Endothelial cell of umbilical vein (primary cell): ENCODE results near the gene ULBP2. TPM values are rescaled to one million over a fixed set of nuclear protein-coding genes. Genes with fewer than 3 reads are reported as not detected.
A peak's percentile ranks its signal among the peaks of the same experiment; 100 is the strongest.

ENCODE experiments used
- BruUV-seq: library from RNA; stranded (reverse); fragments of 400-500 nt; replicated peaks from 2 replicates; lab custom pipeline; 2021; lab: Mats Ljungman, UMichigan
- CTCF ChIA-PET: fragments of 300-600, 350-600 bp; sonication (Branson Sonifier 250); formaldehyde crosslinking; loops from one replicate; lab custom pipeline; 2021; ENCODE audit warnings: antibody characterized with exemption, inconsistent platforms; lab: Charles Lee
- POLR2A ChIA-PET: fragments of 300-600, 350-600 bp; sonication (Branson Sonifier 250); formaldehyde crosslinking; loops from one replicate; lab custom pipeline; 2021; ENCODE audit warnings: antibody characterized with exemption, inconsistent platforms; lab: Charles Lee
- DNase-seq: peaks from one replicate; pipeline ENCODE4 v3.0.0-alpha.2; 2011; ENCODE audit warnings: low read depth, low spot score
- FAIRE-seq: peaks from 2 replicates; lab custom pipeline; 2011; peaks lifted over from hg19 to GRCh38; lab: Jason Lieb, UNC
- H2AFZ ChIP-seq: 2 replicates; pipeline ENCODE4 v1.6.0; 2012; ENCODE audit warnings: low read depth, low read length, control low read depth, inconsistent platforms
- H3K27ac ChIP-seq: 2 replicates; pipeline ENCODE4 v1.5.1; 2011; ENCODE audit warnings: low read depth, mild to moderate bottlenecking, control low read depth, low read length, moderate library complexity; ENCODE audit not compliant: insufficient read depth
- H3K27me3 ChIP-seq, 2 experiments: 2 replicates each; pipeline versions ENCODE4 v1.6.0 to v1.6.1; 2011; ENCODE audit warnings: low read length in 2 of 2, mixed read lengths in 1 of 2; ENCODE audit not compliant: control insufficient read depth in 2 of 2, insufficient read depth in 2 of 2
- H3K36me3 ChIP-seq, 2 experiments: 2 replicates in 1 of 2; 3 replicates in 1 of 2; pipeline ENCODE4 v1.5.1; 2011; ENCODE audit warnings: low read length in 2 of 2, mild to moderate bottlenecking in 1 of 2, moderate library complexity in 1 of 2; ENCODE audit not compliant: control insufficient read depth in 2 of 2, insufficient read depth in 2 of 2; ENCODE audit errors: extremely low read depth in 1 of 2
- H3K4me1 ChIP-seq: 3 replicates; pipeline ENCODE4 v1.5.1; 2011; ENCODE audit warnings: mild to moderate bottlenecking, low read length; ENCODE audit not compliant: control insufficient read depth, insufficient read depth; ENCODE audit errors: extremely low read depth
- H3K4me2 ChIP-seq: 2 replicates; pipeline ENCODE4 v1.6.1; 2011; ENCODE audit warnings: low read length, control low read depth, mixed read lengths; ENCODE audit not compliant: insufficient read depth
- H3K4me3 ChIP-seq, 3 experiments: fragments of 200-600 bp in 1 of 3; sonication (generic), shearing (Covaris generic) in 1 of 3; replicated peaks in 1 of 3; 2 replicates each; pipeline ENCODE4 v1.5.1; 2011 to 2016; ENCODE audit warnings: control low read depth in 3 of 3, low read length in 3 of 3, mild to moderate bottlenecking in 2 of 3, inconsistent platforms in 1 of 3, low read depth in 1 of 3, moderate library complexity in 1 of 3; ENCODE audit not compliant: insufficient read depth in 1 of 3
- H3K79me2 ChIP-seq: 2 replicates; pipeline ENCODE4 v1.6.0; 2012; ENCODE audit warnings: low read length, inconsistent platforms; ENCODE audit not compliant: control insufficient read depth, insufficient read depth
- H3K9ac ChIP-seq: replicated peaks from 2 replicates; pipeline ENCODE3; 2011; ENCODE audit warnings: low read length, control low read depth; ENCODE audit not compliant: insufficient read depth; ENCODE audit errors: extremely low read depth
- H3K9me1 ChIP-seq: replicated peaks from 3 replicates; pipeline ENCODE4 v1.6.0; 2011; ENCODE audit warnings: mild to moderate bottlenecking, low read length; ENCODE audit not compliant: control insufficient read depth, insufficient read depth; ENCODE audit errors: extremely low read depth
- H3K9me3 ChIP-seq: replicated peaks from 2 replicates; pipeline ENCODE4 v1.5.1; 2012; ENCODE audit warnings: low read length, inconsistent platforms; ENCODE audit not compliant: control insufficient read depth, insufficient read depth
- H4K20me1 ChIP-seq: replicated peaks from 2 replicates; pipeline ENCODE3; 2011; ENCODE audit warnings: mild to moderate bottlenecking, low read length; ENCODE audit not compliant: control insufficient read depth, insufficient read depth; ENCODE audit errors: extremely low read depth
- CTCF ChIP-seq, 2 donors: IDR thresholded peaks; 1 replicate in 1 of 2; 2 replicates in 1 of 2; pipeline ENCODE4 v1.5.1; 2011; ENCODE audit warnings: low read length in 2 of 2, mild to moderate bottlenecking in 2 of 2, moderate library complexity in 2 of 2, control low read depth in 1 of 2, inconsistent platforms in 1 of 2, low read depth in 1 of 2; ENCODE audit not compliant: insufficient read depth in 1 of 2; ENCODE audit errors: extremely low read depth in 1 of 2
- EZH2 ChIP-seq: IDR thresholded peaks from 2 replicates; pipeline ENCODE4 v1.6.1; 2012; ENCODE audit warnings: borderline replicate concordance, low read depth, mild to moderate bottlenecking, moderate library complexity, low read length, inconsistent platforms; ENCODE audit not compliant: severe bottlenecking
- FOS ChIP-seq: IDR thresholded peaks from 2 replicates; pipeline ENCODE4 v1.6.1; 2011; ENCODE audit warnings: mild to moderate bottlenecking, low read length, moderate library complexity, borderline replicate concordance; ENCODE audit not compliant: insufficient read depth
- GATA2 ChIP-seq: IDR thresholded peaks from 2 replicates; pipeline ENCODE4 v1.7.0; 2011; ENCODE audit warnings: low read depth, mild to moderate bottlenecking, moderate library complexity, mixed read lengths, low read length; ENCODE audit not compliant: insufficient read length, insufficient read depth
- JUN ChIP-seq: IDR thresholded peaks from 2 replicates; pipeline ENCODE4 v1.6.1; 2011; ENCODE audit warnings: borderline replicate concordance, low read depth; ENCODE audit not compliant: insufficient read length, insufficient read depth
- MYC ChIP-seq: IDR thresholded peaks from one replicate; pipeline ENCODE4 v1.6.1; 2011; ENCODE audit warnings: mild to moderate bottlenecking, low read depth, low read length
- POLR2A ChIP-seq: IDR thresholded peaks from 2 replicates; pipeline ENCODE4 v1.6.1; 2012; ENCODE audit warnings: low read depth, mild to moderate bottlenecking, control low read depth, low read length
- POLR2AphosphoS5 ChIP-seq: IDR thresholded peaks from 2 replicates; pipeline ENCODE4 v1.6.1; 2012; ENCODE audit warnings: low read depth, mild to moderate bottlenecking, control low read depth, low read length, moderate library complexity; ENCODE audit not compliant: insufficient read depth
- dilution Hi-C: fragments of 300-500 bp; cut with MboI; formaldehyde crosslinking; loops from one replicate; pipeline ENCODE4 v1.15.0; 2019; ENCODE audit warnings: low sequenced_read_pairs; ENCODE audit not compliant: extremely low pct_ligation_motif_present
- intact Hi-C: fragments of 100-400 bp; cut with micrococcal nuclease; formaldehyde crosslinking; loops from one replicate; pipeline ENCODE4 v1.10.0; 2022
- polyA plus RNA-seq, 4 experiments: library from polyadenylated mRNA; depleted of rRNA in 3 of 4; stranded (reverse) in 3 of 4; unstranded in 1 of 4; fragments of >200 nt; gene quantifications; 2 replicates each; pipeline versions ENCODE4 v1.2.1 to v1.2.3, GENCODE V29; 2011 to 2012; ENCODE audit warnings: missing spikeins in 1 of 4
- total RNA-seq: library from RNA; stranded (reverse); gene quantifications from 2 replicates; pipeline ENCODE4 v1.2.3, GENCODE V29; 2021
- TF ChIP-seq, protein P1 (sequence below): IDR thresholded peaks from 2 replicates; pipeline ENCODE4 v1.6.1; 2011; ENCODE audit not compliant: insufficient read depth, insufficient read length

Gene ULBP2
- total and polyA plus RNA-seq, 2 donors (not counting 3 experiments of a cell fraction or from before 2014, with no cell fraction given), result 7.0 to 22.8 TPM

GRCh38 chr6:149929422-149929821 is 12.4 kb upstream of the ULBP2 start:
- H4K20me1 ChIP-seq, result no peaks in the 10 kb centered on the region
- DNase-seq, result no peak
- POLR2A ChIA-PET, result no interaction called here

GRCh38 chr6:149931501-149931900 is 10.3 kb upstream of the ULBP2 start:
- H4K20me1 ChIP-seq, result no peaks in the 10 kb centered on the region
- no peaks in the 10 kb centered on the region for H3K36me3 ChIP-seq
- POLR2A ChIA-PET, result no interaction called here
- intact Hi-C loops (no loop called here), dilution Hi-C loops (no loop called here)
- FAIRE-seq (no peak), DNase-seq (no peak)
- no peak overlapping the region for H3K4me3 ChIP-seq
- no peaks in the 10 kb centered on the region for H3K4me1 ChIP-seq
- H2AFZ ChIP-seq, result no peak overlapping the region
- H3K27ac ChIP-seq, result no peak overlapping the region
- no peaks in the 10 kb centered on the region for H3K79me2 ChIP-seq
- no peaks in the 10 kb centered on the region for H3K9me1 ChIP-seq
- H3K4me2 ChIP-seq, result no peak overlapping the region
- H3K9ac ChIP-seq, result no peak overlapping the region
- no peaks in the 10 kb centered on the region for H3K9me3 ChIP-seq
- peaks cover 48 to 55% of the 10 kb centered on the region in 2 experiments for H3K27me3 ChIP-seq
- no TSS peak for BruUV-seq
- CTCF ChIA-PET, result interaction anchor here (2.6 kb wide), 1 partner anchor 85 kb away, joined by 14 read pairs; no protein-coding TSS in a partner anchor
- TF ChIP-seq POLR2A, result no peak
- TF ChIP-seq, protein P1, sequence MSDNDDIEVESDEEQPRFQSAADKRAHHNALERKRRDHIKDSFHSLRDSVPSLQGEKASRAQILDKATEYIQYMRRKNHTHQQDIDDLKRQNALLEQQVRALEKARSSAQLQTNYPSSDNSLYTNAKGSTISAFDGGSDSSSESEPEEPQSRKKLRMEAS, result no peak
- no peak for TF ChIP-seq CTCF (IDR thresholded peaks at IDR 0.05; ENCODE audit: extremely low read depth in 1 of 2, insufficient read depth in 1 of 2, low read depth in 1 of 2, low read length in 2 of 2)
- TF ChIP-seq MYC, result no peak
- no peak for TF ChIP-seq POLR2AphosphoS5
- no peak for TF ChIP-seq JUN
- TF ChIP-seq GATA2, result no peak
- no peak for TF ChIP-seq FOS
- no peak for TF ChIP-seq EZH2

More at GRCh38 chr6:149929422-149929821, 12.4 kb upstream of the ULBP2 start:
- no peak overlapping the region for H2AFZ ChIP-seq
- H3K79me2 ChIP-seq, result no peaks in the 10 kb centered on the region
- no peak overlapping the region for H3K27ac ChIP-seq
- H3K4me2 ChIP-seq, result no peak overlapping the region
- no peak for TF ChIP-seq POLR2A
- peak; percentile 53 to 72 for TF ChIP-seq CTCF (IDR thresholded peaks at IDR 0.05; ENCODE audit: extremely low read depth in 1 of 2, insufficient read depth in 1 of 2, low read depth in 1 of 2, low read length in 2 of 2)
- H3K9me3 ChIP-seq, result no peaks in the 10 kb centered on the region
- dilution Hi-C loops, result no loop called here
- CTCF ChIA-PET, result interaction anchor here (0.6 to 1.0 kb wide), 5 partner anchors 65 to 95 kb away, joined by 3 to 7 read pairs (median 4); no protein-coding TSS in a partner anchor
- intact Hi-C loops, result loop anchor here (10.0 kb wide), 1 partner anchor 905 kb away; no protein-coding TSS in a partner anchor
- no peak overlapping the region for H3K9ac ChIP-seq
- no TSS peak for BruUV-seq
- no peaks in the 10 kb centered on the region for H3K36me3 ChIP-seq
- FAIRE-seq, result peak; percentile 18
- peaks cover 4% of the 10 kb centered on the region for H3K4me1 ChIP-seq
- H3K4me3 ChIP-seq, result no peak overlapping the region
- no peaks in the 10 kb centered on the region for H3K9me1 ChIP-seq
- H3K27me3 ChIP-seq, result peaks cover 31 to 36% of the 10 kb centered on the region in 2 experiments
